ENCODE results near the gene CSNK2A2. TPM values are rescaled to one million over a fixed set of nuclear protein-coding genes. Genes with fewer than 3 reads are reported as not detected.

Gene CSNK2A2
- polyA plus RNA-seq, 1 experiment, result 43.8 TPM

DNA sequence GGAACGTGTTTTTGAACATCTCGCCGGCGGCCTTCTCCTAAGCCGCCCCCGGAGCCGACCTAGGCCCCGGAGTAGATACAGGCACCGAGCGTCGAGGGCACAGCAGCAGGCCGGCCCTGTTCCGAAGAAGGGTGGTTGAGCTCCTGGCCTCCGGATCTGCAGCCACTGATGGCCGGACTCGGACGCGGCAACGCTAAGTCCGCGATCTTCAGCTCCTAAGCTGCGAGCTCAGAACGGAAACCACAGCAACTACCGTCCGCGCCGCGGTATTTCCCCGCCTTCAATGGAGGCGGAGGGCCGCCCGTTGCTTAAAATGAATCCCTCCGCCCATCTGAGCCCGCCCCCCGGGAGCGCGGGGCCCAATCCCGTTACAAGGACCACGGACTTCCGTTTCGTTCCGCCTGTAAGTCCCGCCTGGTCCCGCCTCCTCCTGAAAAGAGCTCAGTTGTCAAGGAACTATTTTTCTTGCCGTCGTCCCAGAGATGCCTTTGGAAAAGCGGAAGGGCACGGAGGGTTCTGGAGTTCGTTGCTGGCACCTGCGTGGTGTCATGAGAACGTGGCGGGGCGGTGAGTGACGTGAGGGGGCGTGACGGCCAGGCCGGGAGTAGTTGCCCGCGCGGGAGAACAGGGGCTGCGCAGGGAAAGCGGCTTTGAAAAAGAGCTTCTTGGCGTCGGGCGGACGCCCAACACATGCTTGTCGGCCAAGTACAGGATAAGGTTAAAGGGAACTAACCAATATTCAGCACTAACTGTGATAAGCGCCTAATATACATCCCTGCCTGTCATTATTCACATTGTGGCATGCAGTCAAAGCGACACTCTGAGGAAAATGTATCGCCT lies 68.6 kb downstream of the CSNK2A2 start, which contains the start of gene CFAP20:
Gene CFAP20, minus strand, starts transcription at position 285 of the 840 bp plus-strand sequence. Its CDS starts 266 bp downstream, at position 19.
- Histone ChIP-seq H3K4me3 (ENCODE audit: low read depth, low read length) (peak within 1 kb of the TSS; percentile 91), H3K9me3 (ENCODE audit: control insufficient read depth, insufficient read depth, low read length) (peaks cover 8% of the 10 kb centered on the region), H3K27ac (ENCODE audit: low read depth, low read length) (peak within 1 kb of the TSS; percentile 93), H3K27me3 (ENCODE audit: control insufficient read depth, insufficient read depth, low read length) (no peaks in the 10 kb centered on the region)
- DNase-seq (ENCODE audit: low read depth, low spot score), result peak; percentile 100
- TF ChIP-seq, protein P1, sequence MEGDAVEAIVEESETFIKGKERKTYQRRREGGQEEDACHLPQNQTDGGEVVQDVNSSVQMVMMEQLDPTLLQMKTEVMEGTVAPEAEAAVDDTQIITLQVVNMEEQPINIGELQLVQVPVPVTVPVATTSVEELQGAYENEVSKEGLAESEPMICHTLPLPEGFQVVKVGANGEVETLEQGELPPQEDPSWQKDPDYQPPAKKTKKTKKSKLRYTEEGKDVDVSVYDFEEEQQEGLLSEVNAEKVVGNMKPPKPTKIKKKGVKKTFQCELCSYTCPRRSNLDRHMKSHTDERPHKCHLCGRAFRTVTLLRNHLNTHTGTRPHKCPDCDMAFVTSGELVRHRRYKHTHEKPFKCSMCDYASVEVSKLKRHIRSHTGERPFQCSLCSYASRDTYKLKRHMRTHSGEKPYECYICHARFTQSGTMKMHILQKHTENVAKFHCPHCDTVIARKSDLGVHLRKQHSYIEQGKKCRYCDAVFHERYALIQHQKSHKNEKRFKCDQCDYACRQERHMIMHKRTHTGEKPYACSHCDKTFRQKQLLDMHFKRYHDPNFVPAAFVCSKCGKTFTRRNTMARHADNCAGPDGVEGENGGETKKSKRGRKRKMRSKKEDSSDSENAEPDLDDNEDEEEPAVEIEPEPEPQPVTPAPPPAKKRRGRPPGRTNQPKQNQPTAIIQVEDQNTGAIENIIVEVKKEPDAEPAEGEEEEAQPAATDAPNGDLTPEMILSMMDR (IDR thresholded peaks at IDR 0.05; ENCODE audit: low read depth, low read length), result no peak
- POLR2A ChIA-PET, result interaction anchor here (0.5 to 2.1 kb wide), 13 partner anchors 14 to 1869 kb away, joined by 3 to 12 read pairs (median 4); partner anchors contain the start of gene MMP15
- CTCF ChIA-PET, result interaction anchor here (0.7 to 1.6 kb wide), 4 partner anchors 7 to 366 kb away, joined by 3 read pairs; no protein-coding TSS in a partner anchor

DNA sequence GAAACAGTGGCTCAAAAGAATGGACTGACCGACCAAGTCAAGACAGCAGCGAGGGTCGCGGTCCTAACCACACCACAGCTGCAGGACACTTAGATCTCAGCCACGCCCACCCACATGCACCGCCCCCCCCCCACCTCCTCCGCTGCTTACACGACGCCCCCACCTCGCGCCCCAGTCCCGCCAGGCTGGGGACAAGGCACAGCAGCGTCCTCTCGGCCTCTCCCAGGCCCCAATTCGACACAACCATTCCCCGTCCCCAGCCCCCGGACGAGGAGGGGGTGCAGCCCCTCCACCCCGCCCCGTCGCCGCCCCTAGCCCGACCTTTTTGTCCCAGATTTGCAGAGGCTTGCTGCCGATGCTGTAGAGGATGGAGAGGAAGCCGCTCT lies 69.2 kb downstream of the CSNK2A2 start:
- DNase-seq (ENCODE audit: low read depth, low spot score), result no peak
- POLR2A ChIA-PET, result interaction anchor here (0.6 to 2.1 kb wide), 8 partner anchors 14 to 392 kb away, joined by 3 to 12 read pairs (median 4); partner anchors contain the start of gene MMP15
- peaks cover 8% of the 10 kb centered on the region for H3K9me3 ChIP-seq (ENCODE audit: control insufficient read depth, insufficient read depth, low read length)
- H3K4me3 ChIP-seq (ENCODE audit: low read depth, low read length), result peak overlapping the region; percentile 91
- H3K27me3 ChIP-seq (ENCODE audit: control insufficient read depth, insufficient read depth, low read length), result no peaks in the 10 kb centered on the region
- CTCF ChIA-PET, result interaction anchor here (0.8 to 1.0 kb wide), 3 partner anchors 28 to 109 kb away, joined by 3 read pairs; no protein-coding TSS in a partner anchor
- peak overlapping the region; percentile 93 for H3K27ac ChIP-seq (ENCODE audit: low read depth, low read length)
- TF ChIP-seq, protein P1 (IDR thresholded peaks at IDR 0.05; ENCODE audit: low read depth, low read length), result no peak

DNA sequence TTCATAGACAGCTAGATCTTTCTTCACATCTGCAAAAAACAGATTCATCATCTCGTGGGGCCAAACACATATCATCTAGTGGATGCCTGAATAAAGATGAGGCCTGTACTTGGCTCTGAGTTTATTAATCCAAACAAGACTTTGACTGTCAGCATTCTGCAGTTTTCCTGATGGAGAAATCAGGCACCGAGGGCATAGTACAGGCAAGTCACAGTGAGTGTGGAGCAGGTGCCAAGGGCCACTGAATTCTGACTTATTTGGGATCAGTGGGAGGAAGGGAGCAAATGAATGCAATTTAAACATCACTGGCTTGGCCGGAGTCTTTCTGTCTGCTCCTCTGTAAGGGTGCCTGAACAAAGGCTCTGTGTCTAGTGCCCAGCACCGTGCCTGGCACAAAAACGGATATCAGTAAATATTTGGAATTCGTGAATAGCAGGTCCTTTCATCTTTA lies 69.7 kb downstream of the CSNK2A2 start:
- TF ChIP-seq, protein P1 (IDR thresholded peaks at IDR 0.05; ENCODE audit: low read depth, low read length), result no peak
- no peaks in the 10 kb centered on the region for H3K27me3 ChIP-seq (ENCODE audit: control insufficient read depth, insufficient read depth, low read length)
- POLR2A ChIA-PET, result interaction anchor here (2.1 kb wide), 1 partner anchor 103 kb away, joined by 12 read pairs; the partner anchor contains the start of gene MMP15
- no peak for DNase-seq (ENCODE audit: low read depth, low spot score)
- H3K27ac ChIP-seq (ENCODE audit: low read depth, low read length), result no peak overlapping the region
- CTCF ChIA-PET, result interaction anchor here (0.8 to 2.1 kb wide), 3 partner anchors 28 to 105 kb away, joined by 3 to 4 read pairs (median 4); no protein-coding TSS in a partner anchor
- H3K9me3 ChIP-seq (ENCODE audit: control insufficient read depth, insufficient read depth, low read length), result peaks cover 8% of the 10 kb centered on the region
- peak overlapping the region; percentile 91 for H3K4me3 ChIP-seq (ENCODE audit: low read depth, low read length)

DNA sequence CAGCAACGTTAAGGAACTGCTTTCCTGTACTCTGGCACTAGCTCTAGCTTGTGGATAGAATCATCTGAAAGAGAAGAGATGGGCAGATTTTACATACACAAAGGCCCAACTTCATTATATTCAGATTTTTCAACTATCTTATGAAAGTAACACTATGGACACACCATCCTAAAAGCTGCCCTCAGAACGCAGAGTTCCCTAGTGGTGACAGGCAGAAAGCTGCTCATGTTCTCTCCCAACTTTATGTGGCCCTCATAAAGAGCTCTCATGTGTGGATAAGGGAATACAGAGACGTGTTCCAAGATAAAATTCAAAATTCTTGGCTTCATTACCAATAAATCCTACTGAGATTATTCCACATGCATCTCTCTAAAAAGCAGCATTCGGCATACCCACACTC lies 70.3 kb downstream of the CSNK2A2 start:
- CTCF ChIA-PET, result interaction anchor here (1.0 to 2.1 kb wide), 3 partner anchors 30 to 132 kb away, joined by 3 to 4 read pairs (median 4); no protein-coding TSS in a partner anchor
- Histone ChIP-seq H3K9me3 (ENCODE audit: control insufficient read depth, insufficient read depth, low read length) (peaks cover 8% of the 10 kb centered on the region), H3K27me3 (ENCODE audit: control insufficient read depth, insufficient read depth, low read length) (no peaks in the 10 kb centered on the region), H3K4me3 (ENCODE audit: low read depth, low read length) (peak overlapping the region; percentile 91), H3K27ac (ENCODE audit: low read depth, low read length) (peak overlapping the region; percentile 42)
- TF ChIP-seq, protein P1 (IDR thresholded peaks at IDR 0.05; ENCODE audit: low read depth, low read length), result peak; percentile 39
- POLR2A ChIA-PET, result no interaction called here
- DNase-seq (ENCODE audit: low read depth, low spot score), result no peak
